ENCODE results near the gene IL6R.

DNA sequence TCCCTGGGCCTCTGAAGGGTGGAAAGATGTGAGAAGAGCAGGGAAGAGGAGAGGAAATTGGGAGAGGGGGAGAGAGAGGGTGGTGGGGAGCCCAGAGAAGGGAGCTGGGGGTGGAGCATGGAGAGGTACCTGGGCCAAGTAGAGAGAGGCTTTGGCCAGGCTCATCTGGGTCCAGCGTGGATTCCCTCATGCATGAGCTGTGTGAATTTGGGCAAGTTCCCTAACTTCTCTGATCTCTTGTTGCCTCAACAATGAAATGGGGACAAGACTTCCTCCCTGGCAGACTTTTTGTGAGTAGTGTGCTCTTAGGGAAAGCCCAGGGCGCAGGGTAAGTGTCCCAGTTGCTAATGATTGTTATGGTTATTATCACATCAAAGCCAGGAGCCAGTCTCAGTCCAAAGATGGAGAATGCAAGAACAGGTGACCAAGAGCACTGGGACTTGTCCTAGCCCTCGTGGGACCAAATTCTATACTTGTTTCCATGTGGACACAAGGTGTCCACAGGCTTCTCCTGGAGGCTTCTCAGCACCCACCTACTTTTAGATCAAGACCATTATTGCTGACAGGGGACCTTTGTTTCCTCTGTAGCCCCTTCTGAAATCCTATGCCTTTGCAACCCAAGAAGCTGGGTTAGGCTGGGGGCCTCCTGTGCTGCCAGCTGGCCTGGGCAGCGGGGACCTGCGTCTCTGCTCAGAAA lies 13.9 kb downstream of the IL6R start:
- TF ChIP-seq, protein P1, sequence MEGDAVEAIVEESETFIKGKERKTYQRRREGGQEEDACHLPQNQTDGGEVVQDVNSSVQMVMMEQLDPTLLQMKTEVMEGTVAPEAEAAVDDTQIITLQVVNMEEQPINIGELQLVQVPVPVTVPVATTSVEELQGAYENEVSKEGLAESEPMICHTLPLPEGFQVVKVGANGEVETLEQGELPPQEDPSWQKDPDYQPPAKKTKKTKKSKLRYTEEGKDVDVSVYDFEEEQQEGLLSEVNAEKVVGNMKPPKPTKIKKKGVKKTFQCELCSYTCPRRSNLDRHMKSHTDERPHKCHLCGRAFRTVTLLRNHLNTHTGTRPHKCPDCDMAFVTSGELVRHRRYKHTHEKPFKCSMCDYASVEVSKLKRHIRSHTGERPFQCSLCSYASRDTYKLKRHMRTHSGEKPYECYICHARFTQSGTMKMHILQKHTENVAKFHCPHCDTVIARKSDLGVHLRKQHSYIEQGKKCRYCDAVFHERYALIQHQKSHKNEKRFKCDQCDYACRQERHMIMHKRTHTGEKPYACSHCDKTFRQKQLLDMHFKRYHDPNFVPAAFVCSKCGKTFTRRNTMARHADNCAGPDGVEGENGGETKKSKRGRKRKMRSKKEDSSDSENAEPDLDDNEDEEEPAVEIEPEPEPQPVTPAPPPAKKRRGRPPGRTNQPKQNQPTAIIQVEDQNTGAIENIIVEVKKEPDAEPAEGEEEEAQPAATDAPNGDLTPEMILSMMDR (IDR thresholded peaks at IDR 0.05): no peak
- TF ChIP-seq POLR2A (IDR thresholded peaks at IDR 0.05): no peak
